ENCODE data around the gene CBR3.

The CBR3 gene

GRCh38 chr21:36166705-36167104, 31.8 kb downstream of the CBR3 start:
- H3F3A ChIP-seq (ENCODE audit: low read depth) = 0 out of 2 replicates have a peak, but pooled peaks cover 3% of the 10 kb centered on the region
- no peaks in the 10 kb centered on the region for H3K9me2 ChIP-seq (replicated peaks; ENCODE audit: low read depth, low read length)
- no peak for TF ChIP-seq CTCF (conservative IDR thresholded peaks at IDR 0.05; ENCODE audit: low read length)
- H3K79me2 ChIP-seq (ENCODE audit: insufficient read depth, low read length) = peaks cover 4% of the 10 kb centered on the region; the same call in 1 of the 2 replicates
- H3K36me3 ChIP-seq (ENCODE audit: insufficient read depth, low read length) = peaks cover 6% of the 10 kb centered on the region; the same call in 1 of the 2 replicates
- no peak overlapping the region for H2AFZ ChIP-seq (ENCODE audit: low read length)
- no peak overlapping the region for H3K9ac ChIP-seq (ENCODE audit: low read depth, low read length, poor library complexity, severe bottlenecking)
- no peaks in the 10 kb centered on the region for H3K27me3 ChIP-seq (ENCODE audit: insufficient read depth, low read length, poor library complexity, severe bottlenecking)
- no peaks in the 10 kb centered on the region for H4K20me1 ChIP-seq (ENCODE audit: insufficient read depth, low read length, poor library complexity, severe bottlenecking)
- H3K9me3 ChIP-seq (ENCODE audit: insufficient read depth, low read depth, low read length) = no peaks in the 10 kb centered on the region
- H3K4me3 ChIP-seq (ENCODE audit: low read length, poor library complexity, severe bottlenecking) = no peak overlapping the region
- H3K4me2 ChIP-seq (ENCODE audit: low read depth, low read length, poor library complexity, severe bottlenecking) = peak overlapping the region; percentile 3
- peaks cover 13% of the 10 kb centered on the region for H3K4me1 ChIP-seq (ENCODE audit: insufficient read depth, low read length, poor library complexity, severe bottlenecking)

- H3K4me1 ChIP-seq (ENCODE audit: insufficient read depth, low read length, poor library complexity, severe bottlenecking) = peaks cover 13% of the 10 kb centered on the region
- no peaks in the 10 kb centered on the region for H3K27me3 ChIP-seq (ENCODE audit: insufficient read depth, low read length, poor library complexity, severe bottlenecking)
- no peaks in the 10 kb centered on the region for H4K20me1 ChIP-seq (ENCODE audit: insufficient read depth, low read length, poor library complexity, severe bottlenecking)
- H3K36me3 ChIP-seq (ENCODE audit: insufficient read depth, low read length) = peaks cover 6% of the 10 kb centered on the region; the same call in 1 of the 2 replicates
- no peaks in the 10 kb centered on the region for H3K9me2 ChIP-seq (replicated peaks; ENCODE audit: low read depth, low read length)
- H3K9me3 ChIP-seq (ENCODE audit: insufficient read depth, low read depth, low read length) = no peaks in the 10 kb centered on the region
- no peak overlapping the region for H3K9ac ChIP-seq (ENCODE audit: low read depth, low read length, poor library complexity, severe bottlenecking)
- no peak overlapping the region for H3K4me2 ChIP-seq (ENCODE audit: low read depth, low read length, poor library complexity, severe bottlenecking)
- H3K79me2 ChIP-seq (ENCODE audit: insufficient read depth, low read length) = no peaks in the 10 kb centered on the region
- H3F3A ChIP-seq (ENCODE audit: low read depth) = 0 out of 2 replicates have a peak, but pooled peaks cover 3% of the 10 kb centered on the region
- H2AFZ ChIP-seq (ENCODE audit: low read length) = no peak overlapping the region
- no peak for TF ChIP-seq EZH2phosphoT487 (IDR thresholded peaks at IDR 0.05; ENCODE audit: borderline replicate concordance)
- H3K4me3 ChIP-seq (ENCODE audit: low read length, poor library complexity, severe bottlenecking) = no peak overlapping the region
These were observed 32.7 kb downstream of the CBR3 start for GRCh38 chr21:36167541-36167940.

GRCh38 chr21:36169470-36170128, 34.7 kb downstream of the CBR3 start:
- H3K4me1 ChIP-seq (ENCODE audit: insufficient read depth, low read length, poor library complexity, severe bottlenecking) = no peaks in the 10 kb centered on the region
- TF ChIP-seq EZH2phosphoT487 (IDR thresholded peaks at IDR 0.05; ENCODE audit: borderline replicate concordance) (no peak), CTCF (conservative IDR thresholded peaks at IDR 0.05; ENCODE audit: low read length) (peak; percentile 44)
- H3K9ac ChIP-seq (ENCODE audit: low read depth, low read length, poor library complexity, severe bottlenecking) = no peak overlapping the region
- peaks cover 6% of the 10 kb centered on the region; the same call in 1 of the 2 replicates for H3K36me3 ChIP-seq (ENCODE audit: insufficient read depth, low read length)
- no peak overlapping the region for H2AFZ ChIP-seq (ENCODE audit: low read length)
- no peaks in the 10 kb centered on the region for H3K9me3 ChIP-seq (ENCODE audit: insufficient read depth, low read depth, low read length)
- no peak overlapping the region for H3K4me2 ChIP-seq (ENCODE audit: low read depth, low read length, poor library complexity, severe bottlenecking)
- no peaks in the 10 kb centered on the region for H4K20me1 ChIP-seq (ENCODE audit: insufficient read depth, low read length, poor library complexity, severe bottlenecking)
- 0 out of 2 replicates have a peak, but pooled peaks cover under 1% of the 10 kb centered on the region for H3F3A ChIP-seq (ENCODE audit: low read depth)
- no peak overlapping the region for H3K4me3 ChIP-seq (ENCODE audit: low read length, poor library complexity, severe bottlenecking)
- no peaks in the 10 kb centered on the region for H3K9me2 ChIP-seq (replicated peaks; ENCODE audit: low read depth, low read length)
- H3K79me2 ChIP-seq (ENCODE audit: insufficient read depth, low read length) = no peaks in the 10 kb centered on the region
- H3K27me3 ChIP-seq (ENCODE audit: insufficient read depth, low read length, poor library complexity, severe bottlenecking) = no peaks in the 10 kb centered on the region

- Histone ChIP-seq H4K20me1 (ENCODE audit: insufficient read depth, low read length, poor library complexity, severe bottlenecking) (no peaks in the 10 kb centered on the region), H3K4me3 (ENCODE audit: low read length, poor library complexity, severe bottlenecking) (no peak overlapping the region), H3K27me3 (ENCODE audit: insufficient read depth, low read length, poor library complexity, severe bottlenecking) (no peaks in the 10 kb centered on the region), H3K36me3 (ENCODE audit: insufficient read depth, low read length) (peaks cover 6% of the 10 kb centered on the region; the same call in 1 of the 2 replicates), H3K79me2 (ENCODE audit: insufficient read depth, low read length) (no peaks in the 10 kb centered on the region), H2AFZ (ENCODE audit: low read length) (no peak overlapping the region), H3K4me2 (ENCODE audit: low read depth, low read length, poor library complexity, severe bottlenecking) (no peak overlapping the region), H3K4me1 (ENCODE audit: insufficient read depth, low read length, poor library complexity, severe bottlenecking) (no peaks in the 10 kb centered on the region), H3K9me3 (ENCODE audit: insufficient read depth, low read depth, low read length) (no peaks in the 10 kb centered on the region), H3K9me2 (replicated peaks; ENCODE audit: low read depth, low read length) (no peaks in the 10 kb centered on the region), H3K9ac (ENCODE audit: low read depth, low read length, poor library complexity, severe bottlenecking) (no peak overlapping the region), H3F3A (ENCODE audit: low read depth) (no peaks in the 10 kb centered on the region)
- no peak for TF ChIP-seq CTCF (conservative IDR thresholded peaks at IDR 0.05; ENCODE audit: low read length)
- TF ChIP-seq EZH2phosphoT487 (IDR thresholded peaks at IDR 0.05; ENCODE audit: borderline replicate concordance) = no peak
These were observed 35.9 kb downstream of the CBR3 start for GRCh38 chr21:36170823-36171222.

Measured in Loucy (cell line).